CD4-positive, alpha-beta T cell treated with Interleukin-6 for 4 hours (primary cell): ENCODE data around the gene CPTP.

Experiments
- DNase-seq: peaks from one replicate; pipeline ENCODE4 v3.0.0-alpha.2; 2020; ENCODE audit warnings: mixed read lengths

The CPTP gene

GRCh38 chr1:1324524-1325287 lies at the start of gene CPTP, which contains the start of gene INTS11:
Gene CPTP (plus strand): TSS chr1:1324802. CDS start chr1:1326911, 2,109 bp downstream.
Gene INTS11 (minus strand): TSS chr1:1324660. CDS start chr1:1324608, 52 bp downstream.
- peak; percentile 97 for DNase-seq

GRCh38 chr1:1274931-1275431 lies 49.6 kb upstream of the CPTP start:
- DNase-seq = no peak

GRCh38 chr1:1275836-1276235 lies 48.8 kb upstream of the CPTP start:
- no peak for DNase-seq

GRCh38 chr1:1278620-1279019 lies 46.0 kb upstream of the CPTP start:
- DNase-seq = no peak

- DNase-seq = no peak
Measured at GRCh38 chr1:1279028-1279427, 45.6 kb upstream of the CPTP start.

- DNase-seq = no peak
Measured at GRCh38 chr1:1280782-1281481, 43.7 kb upstream of the CPTP start.

GRCh38 chr1:1281533-1282321 lies 42.9 kb upstream of the CPTP start:
- DNase-seq = no peak

- DNase-seq = no peak
Measured at GRCh38 chr1:1282998-1283397, 41.6 kb upstream of the CPTP start.

- DNase-seq = no peak
Measured at GRCh38 chr1:1283821-1284220, 40.8 kb upstream of the CPTP start.

- no peak for DNase-seq
Measured at GRCh38 chr1:1284221-1285101, 40.1 kb upstream of the CPTP start.

- DNase-seq = no peak
Measured at GRCh38 chr1:1285102-1285571, 39.5 kb upstream of the CPTP start.

GRCh38 chr1:1285611-1286311 lies 38.8 kb upstream of the CPTP start:
- DNase-seq = no peak

GRCh38 chr1:1286313-1287261 lies 38.0 kb upstream of the CPTP start:
- DNase-seq = no peak

- no peak for DNase-seq
Measured at GRCh38 chr1:1287288-1288110, 37.1 kb upstream of the CPTP start.

- peak; percentile 66 for DNase-seq
Measured at GRCh38 chr1:1290238-1290731, 34.3 kb upstream of the CPTP start.

- DNase-seq = no peak
Measured at GRCh38 chr1:1291023-1291528, 33.5 kb upstream of the CPTP start.

GRCh38 chr1:1291548-1292441 lies 32.8 kb upstream of the CPTP start:
- peak; percentile 77 for DNase-seq

- DNase-seq = no peak
Measured at GRCh38 chr1:1292442-1292779, 32.2 kb upstream of the CPTP start.
